Nephron (organoid): ENCODE measurements around the gene DVL3.

Experiments used
- H3K27ac Mint-ChIP-seq, 3 experiments: 2 replicates each; pipeline ENCODE4 v1.8.0; 2020; ENCODE audit warnings: mixed read lengths in 3 of 3, mild to moderate bottlenecking in 2 of 3, moderate library complexity in 1 of 3
- H3K27me3 Mint-ChIP-seq: 2 replicates; pipeline ENCODE4 v1.8.0; 2021; ENCODE audit warnings: low read depth, mild to moderate bottlenecking, moderate library complexity, mixed read lengths
- H3K36me3 Mint-ChIP-seq: 2 replicates; pipeline ENCODE4 v1.8.0; 2020; ENCODE audit warnings: low read depth, mixed read lengths
- H3K4me1 Mint-ChIP-seq: 2 replicates; pipeline ENCODE4 v1.8.0; 2020; ENCODE audit warnings: mixed read lengths
- H3K4me3 Mint-ChIP-seq, 3 experiments: 2 replicates each; pipeline ENCODE4 v1.8.0; 2020; ENCODE audit warnings: mild to moderate bottlenecking in 3 of 3, mixed read lengths in 3 of 3, moderate library complexity in 2 of 3
- H3K9me3 Mint-ChIP-seq: 2 replicates; pipeline ENCODE4 v1.8.0; 2020; ENCODE audit warnings: mixed read lengths
- TF ChIP-seq, protein P1 (sequence below), 3 experiments: fragments of 200-600 bp; sonication (generic); IDR thresholded peaks; one replicate each; pipeline ENCODE4 v1.5.0; 2021; ENCODE audit warnings: antibody characterized with exemption in 3 of 3; ENCODE audit not compliant: unreplicated experiment in 3 of 3

Gene DVL3

DNA sequence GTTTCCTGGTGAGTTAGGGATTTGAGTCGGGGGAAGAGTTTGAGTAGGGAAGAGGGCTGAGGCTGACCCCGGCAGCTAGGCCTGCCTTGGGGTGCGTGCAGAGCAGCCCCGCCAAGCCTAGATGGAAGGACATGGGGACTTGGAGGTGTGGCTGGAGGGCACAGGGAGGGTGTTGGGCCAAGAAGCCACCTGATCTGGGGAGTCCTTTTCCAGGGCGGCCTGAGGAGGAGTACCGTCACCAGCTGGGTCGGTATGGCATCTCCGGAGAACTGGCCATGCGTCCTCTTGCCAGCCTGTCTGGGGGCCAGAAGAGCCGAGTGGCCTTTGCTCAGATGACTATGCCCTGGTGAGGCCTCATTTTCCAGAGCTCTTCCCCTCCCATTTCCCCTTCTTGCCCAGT, 37.7 kb downstream of the DVL3 start:
- Mint-ChIP-seq H3K27me3 (no peaks in the 10 kb centered on the region), H3K4me3 (no peak overlapping the region), H3K9me3 (no peaks in the 10 kb centered on the region), H3K36me3 (peaks cover 61% of the 10 kb centered on the region), H3K27ac (no peak overlapping the region), H3K4me1 (peaks cover 2% of the 10 kb centered on the region)
- TF ChIP-seq, protein P1, sequence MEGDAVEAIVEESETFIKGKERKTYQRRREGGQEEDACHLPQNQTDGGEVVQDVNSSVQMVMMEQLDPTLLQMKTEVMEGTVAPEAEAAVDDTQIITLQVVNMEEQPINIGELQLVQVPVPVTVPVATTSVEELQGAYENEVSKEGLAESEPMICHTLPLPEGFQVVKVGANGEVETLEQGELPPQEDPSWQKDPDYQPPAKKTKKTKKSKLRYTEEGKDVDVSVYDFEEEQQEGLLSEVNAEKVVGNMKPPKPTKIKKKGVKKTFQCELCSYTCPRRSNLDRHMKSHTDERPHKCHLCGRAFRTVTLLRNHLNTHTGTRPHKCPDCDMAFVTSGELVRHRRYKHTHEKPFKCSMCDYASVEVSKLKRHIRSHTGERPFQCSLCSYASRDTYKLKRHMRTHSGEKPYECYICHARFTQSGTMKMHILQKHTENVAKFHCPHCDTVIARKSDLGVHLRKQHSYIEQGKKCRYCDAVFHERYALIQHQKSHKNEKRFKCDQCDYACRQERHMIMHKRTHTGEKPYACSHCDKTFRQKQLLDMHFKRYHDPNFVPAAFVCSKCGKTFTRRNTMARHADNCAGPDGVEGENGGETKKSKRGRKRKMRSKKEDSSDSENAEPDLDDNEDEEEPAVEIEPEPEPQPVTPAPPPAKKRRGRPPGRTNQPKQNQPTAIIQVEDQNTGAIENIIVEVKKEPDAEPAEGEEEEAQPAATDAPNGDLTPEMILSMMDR (IDR thresholded peaks at IDR 0.05; ENCODE audit: unreplicated experiment in 3 of 3), result no peak

DNA sequence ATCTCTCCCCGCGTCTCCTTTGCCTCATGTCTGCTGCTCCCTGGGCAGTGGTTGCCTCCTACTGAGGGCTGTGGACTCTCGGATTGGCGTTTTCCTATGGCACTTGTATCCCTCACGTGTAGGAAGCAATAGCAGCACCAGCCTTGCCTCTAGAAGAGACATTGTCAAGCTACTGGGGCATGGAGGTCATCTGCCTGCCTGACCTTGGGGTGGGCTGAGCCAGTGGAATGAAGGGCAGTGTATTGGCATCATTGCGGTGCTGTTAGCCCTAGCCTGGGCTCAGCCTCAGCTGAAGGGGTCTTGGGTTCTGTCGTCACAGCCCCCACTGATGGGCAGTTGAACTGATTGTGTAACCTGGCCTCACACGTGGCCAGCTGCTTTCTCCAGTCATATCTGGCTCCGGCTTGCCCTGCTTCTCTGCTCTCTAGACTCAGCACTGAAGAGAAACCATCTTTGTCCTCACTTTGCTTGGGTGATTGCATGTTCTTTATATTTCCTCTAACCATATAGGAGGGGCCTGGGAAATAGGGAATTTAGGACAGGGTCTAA, 38.9 kb downstream of the DVL3 start:
- no peaks in the 10 kb centered on the region for H3K27me3 Mint-ChIP-seq
- no peaks in the 10 kb centered on the region for H3K9me3 Mint-ChIP-seq
- H3K27ac Mint-ChIP-seq, result no peak overlapping the region
- no peaks in the 10 kb centered on the region for H3K4me1 Mint-ChIP-seq
- TF ChIP-seq, protein P1 (IDR thresholded peaks at IDR 0.05; ENCODE audit: unreplicated experiment in 3 of 3), result no peak
- no peak overlapping the region for H3K4me3 Mint-ChIP-seq
- H3K36me3 Mint-ChIP-seq, result peaks cover 53% of the 10 kb centered on the region

DNA sequence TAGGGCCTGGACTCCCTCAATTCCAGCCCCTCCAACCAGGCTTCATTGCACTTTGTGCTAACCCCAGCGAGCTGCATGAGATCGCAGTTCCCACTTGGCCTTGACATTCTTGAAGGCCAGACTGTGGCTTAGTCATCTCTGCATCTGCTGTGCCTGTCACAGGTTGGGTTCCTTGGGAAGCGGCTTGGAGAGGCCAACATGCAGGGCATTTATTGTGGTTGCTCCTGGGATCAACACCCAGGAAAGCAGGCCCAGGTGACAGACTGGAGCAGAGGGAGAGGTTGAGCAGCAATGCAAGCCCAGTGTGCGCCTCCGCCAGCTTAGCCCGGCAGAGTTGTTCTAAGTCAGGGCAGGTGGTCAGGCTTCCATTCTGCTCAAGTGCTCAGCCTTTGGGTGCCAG, 41.4 kb downstream of the DVL3 start:
- no peaks in the 10 kb centered on the region for H3K4me1 Mint-ChIP-seq
- H3K9me3 Mint-ChIP-seq, result no peaks in the 10 kb centered on the region
- no peak overlapping the region for H3K27ac Mint-ChIP-seq
- H3K4me3 Mint-ChIP-seq, result no peak overlapping the region
- no peaks in the 10 kb centered on the region for H3K27me3 Mint-ChIP-seq
- TF ChIP-seq, protein P1 (IDR thresholded peaks at IDR 0.05; ENCODE audit: unreplicated experiment in 3 of 3), result no peak
- peaks cover 37% of the 10 kb centered on the region for H3K36me3 Mint-ChIP-seq

DNA sequence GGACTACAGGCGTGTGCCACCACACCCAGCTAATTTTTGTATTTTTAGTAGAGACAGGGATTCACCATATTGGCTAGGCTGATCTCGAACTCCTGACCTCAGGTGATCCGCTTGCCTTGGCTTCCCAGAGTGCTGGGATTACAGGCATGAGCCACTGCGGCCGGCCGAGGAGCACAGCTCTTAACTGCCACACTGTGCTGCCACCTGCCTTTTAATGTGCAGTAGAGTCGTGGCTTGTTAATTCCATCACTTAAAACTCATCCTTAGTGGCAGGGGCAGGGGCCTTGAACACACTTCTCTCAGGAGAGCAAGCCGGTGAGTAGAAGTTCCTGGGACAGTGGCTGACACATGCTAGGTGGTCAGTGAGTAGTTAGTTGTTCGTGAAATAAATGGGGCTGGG, 43.3 kb downstream of the DVL3 start:
- Mint-ChIP-seq H3K4me1 (no peaks in the 10 kb centered on the region), H3K9me3 (no peaks in the 10 kb centered on the region), H3K36me3 (peaks cover 21% of the 10 kb centered on the region), H3K4me3 (no peak overlapping the region), H3K27ac (no peak overlapping the region), H3K27me3 (no peaks in the 10 kb centered on the region)
- TF ChIP-seq, protein P1 (IDR thresholded peaks at IDR 0.05; ENCODE audit: unreplicated experiment in 3 of 3), result no peak

DNA sequence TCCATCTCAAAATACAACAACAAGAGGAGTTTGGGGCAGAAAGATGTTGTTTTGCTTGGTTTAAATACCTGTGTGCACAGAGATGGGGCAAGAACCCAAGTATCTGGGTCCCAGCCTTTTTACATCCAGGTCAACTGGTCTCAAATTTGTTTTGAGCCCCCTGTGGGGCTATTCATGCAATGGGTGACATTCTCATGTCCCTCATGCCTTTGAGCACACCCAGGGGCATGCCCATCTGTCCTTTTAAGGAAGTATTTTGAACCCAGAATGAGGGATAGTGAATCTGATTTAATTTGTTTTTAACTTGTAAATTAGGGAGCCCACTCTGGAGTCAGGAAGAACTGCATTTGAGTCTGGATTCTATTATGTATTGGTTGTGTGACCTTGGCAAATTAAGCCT, 45.6 kb downstream of the DVL3 start:
- TF ChIP-seq, protein P1 (IDR thresholded peaks at IDR 0.05; ENCODE audit: unreplicated experiment in 3 of 3), result no peak
- Mint-ChIP-seq H3K27me3 (peaks cover 5% of the 10 kb centered on the region), H3K9me3 (no peaks in the 10 kb centered on the region), H3K4me1 (no peaks in the 10 kb centered on the region), H3K36me3 (peaks cover 3% of the 10 kb centered on the region), H3K4me3 (no peak overlapping the region), H3K27ac (no peak overlapping the region)

DNA sequence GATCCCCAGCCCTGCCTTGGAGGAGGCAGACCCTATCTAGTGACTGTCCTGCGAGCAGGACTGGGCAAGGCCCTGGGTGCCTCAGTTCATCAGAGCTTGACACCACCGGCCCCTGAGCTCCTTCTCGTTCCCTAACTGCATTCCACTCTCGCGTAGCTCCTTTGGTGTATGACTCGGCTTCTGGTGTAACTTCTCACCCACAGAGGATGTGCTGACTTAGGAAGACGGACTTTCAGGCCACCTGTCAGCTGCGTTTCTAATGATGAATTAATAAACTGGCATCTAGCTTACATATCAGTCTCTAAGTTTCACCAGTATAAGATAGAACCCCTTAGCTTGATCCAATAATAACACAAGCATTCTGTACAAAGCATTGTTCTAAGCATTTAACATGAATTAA, 48.3 kb downstream of the DVL3 start:
- TF ChIP-seq, protein P1 (IDR thresholded peaks at IDR 0.05; ENCODE audit: unreplicated experiment in 3 of 3), result no peak
- no peaks in the 10 kb centered on the region for H3K9me3 Mint-ChIP-seq
- no peak overlapping the region for H3K4me3 Mint-ChIP-seq
- H3K36me3 Mint-ChIP-seq, result no peaks in the 10 kb centered on the region
- H3K4me1 Mint-ChIP-seq, result no peaks in the 10 kb centered on the region
- peaks cover 22% of the 10 kb centered on the region for H3K27me3 Mint-ChIP-seq
- H3K27ac Mint-ChIP-seq, result no peak overlapping the region
